Activated CD4-positive, CD25-positive, alpha-beta regulatory T cell (primary cell): ENCODE measurements around the gene ARL5C.
"Not testable (repeated sequence)": the region's sequence is repeated elsewhere in the genome, so short reads cannot be mapped to it uniquely, and the experiment has no call there.

Experiments
- DNase-seq, 4 experiments: peaks; one replicate each; lab custom pipeline; 2025; lab: John Stamatoyannopoulos, UW

The ARL5C gene

DNA sequence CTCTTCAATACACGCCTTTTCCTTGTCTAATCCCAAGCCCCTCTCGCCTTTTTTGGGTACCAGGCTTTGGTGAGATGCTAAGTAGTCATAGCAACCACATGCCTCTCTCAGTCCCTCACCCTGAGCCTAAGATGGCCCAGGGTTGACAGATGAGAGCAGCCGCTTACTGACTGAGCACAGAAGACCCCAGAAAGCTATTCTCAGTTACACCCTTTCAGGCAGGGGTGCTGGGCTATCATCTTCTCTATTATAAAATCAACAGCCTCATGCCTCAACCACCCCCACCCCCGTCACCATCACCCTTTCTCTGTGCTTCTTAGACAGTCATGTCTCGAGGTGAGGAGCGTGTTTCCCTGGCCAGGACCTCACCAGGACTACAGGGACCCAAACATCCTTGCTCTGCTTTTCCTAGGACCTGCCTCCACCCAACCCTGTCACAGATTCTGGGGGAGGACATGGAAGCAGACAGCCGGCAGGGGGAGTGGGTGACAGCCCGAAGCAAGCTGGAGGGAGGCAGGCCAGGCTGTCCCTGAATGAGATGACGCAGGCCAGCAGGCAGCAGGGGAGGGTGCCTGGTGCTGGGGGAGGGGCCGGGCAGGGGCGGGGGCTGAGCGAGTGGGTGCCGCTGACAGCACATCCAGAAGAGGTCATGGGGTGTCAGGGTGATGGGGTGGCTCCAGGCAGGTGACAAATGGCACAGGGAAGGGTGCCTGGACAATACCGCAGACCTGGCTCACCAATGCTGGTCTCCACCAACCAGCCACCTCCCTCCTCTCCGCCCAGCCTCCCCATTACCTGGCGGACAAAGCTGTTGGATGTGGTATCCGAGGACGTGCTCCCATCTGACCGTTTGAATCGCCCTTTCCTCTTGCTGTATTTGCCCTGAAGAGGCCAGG, 28.4 kb upstream of the ARL5C start:
- DNase-seq: no peak

DNA sequence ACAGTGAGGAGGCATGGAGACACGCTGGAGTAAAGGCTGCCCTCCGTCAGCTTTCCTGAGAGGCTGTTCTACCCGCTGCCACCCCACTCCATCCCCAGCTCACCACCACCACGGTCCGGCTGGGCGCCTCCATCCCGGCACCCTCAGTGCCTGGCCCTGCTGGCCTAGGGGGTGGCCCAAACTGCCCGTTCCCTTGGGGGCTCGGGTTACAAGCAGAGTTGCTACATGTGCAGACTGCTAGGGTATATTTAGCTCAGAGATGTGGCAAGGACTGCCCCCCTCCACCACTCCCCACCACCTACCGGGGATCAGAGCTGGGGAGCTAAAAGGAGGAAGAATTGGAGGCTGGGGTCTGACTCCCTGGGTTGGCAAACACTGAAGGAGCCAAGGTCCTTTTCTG, 27.4 kb upstream of the ARL5C start:
- DNase-seq: no peak

DNA sequence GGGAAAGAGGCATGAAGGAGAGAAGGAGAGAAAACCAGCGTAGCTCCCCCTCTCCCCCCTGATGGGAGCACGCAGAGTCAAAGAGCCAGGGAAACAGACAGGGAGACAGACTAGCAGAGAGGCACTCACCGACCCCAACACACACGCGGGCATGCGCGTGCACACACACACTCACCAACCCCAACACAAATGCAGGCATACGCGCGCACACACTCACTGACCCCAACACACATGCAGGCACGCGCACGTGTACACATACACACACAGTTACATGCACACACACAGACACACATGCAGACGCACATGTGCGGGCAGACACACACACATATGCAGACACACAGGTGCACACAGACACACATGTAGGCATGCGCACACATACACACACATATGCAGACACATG, 26.9 kb upstream of the ARL5C start:
- no peak for DNase-seq

DNA sequence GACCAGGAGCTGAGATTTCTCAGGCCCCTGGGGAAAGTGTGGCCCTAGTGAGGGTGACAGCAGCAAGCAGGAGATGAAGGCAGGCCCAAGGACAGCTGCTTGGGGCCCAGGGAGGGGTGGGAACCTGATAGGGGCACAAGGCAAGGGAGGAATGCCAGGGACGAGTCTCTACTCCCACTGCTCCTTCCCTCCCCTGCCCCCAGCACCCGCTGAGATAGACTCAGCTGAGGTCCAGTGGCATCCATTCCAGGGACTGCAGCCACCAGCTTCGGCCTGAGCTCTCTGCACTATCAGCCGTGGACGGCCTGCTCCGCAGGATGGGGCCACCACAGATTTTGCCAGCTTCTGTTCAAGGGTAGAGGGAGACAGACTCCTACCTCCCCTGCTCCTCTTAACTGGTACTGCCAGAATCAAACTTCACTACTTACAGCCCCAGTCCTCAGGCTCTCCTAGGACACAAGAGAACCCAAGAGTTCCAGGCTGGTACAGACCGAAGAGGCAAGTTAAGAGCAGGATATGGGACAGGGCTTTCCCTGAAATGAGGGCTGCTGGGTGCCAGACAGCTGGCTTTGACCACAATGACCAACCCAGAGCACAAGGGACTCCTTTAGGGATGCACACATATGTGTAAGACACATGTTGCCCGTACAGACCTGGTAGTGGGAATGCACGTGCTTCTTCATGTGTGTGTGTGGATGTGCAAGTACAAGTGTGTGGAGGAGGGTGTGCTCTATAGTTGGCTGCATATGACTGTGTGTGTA, 26.0 kb upstream of the ARL5C start:
- no peak for DNase-seq

DNA sequence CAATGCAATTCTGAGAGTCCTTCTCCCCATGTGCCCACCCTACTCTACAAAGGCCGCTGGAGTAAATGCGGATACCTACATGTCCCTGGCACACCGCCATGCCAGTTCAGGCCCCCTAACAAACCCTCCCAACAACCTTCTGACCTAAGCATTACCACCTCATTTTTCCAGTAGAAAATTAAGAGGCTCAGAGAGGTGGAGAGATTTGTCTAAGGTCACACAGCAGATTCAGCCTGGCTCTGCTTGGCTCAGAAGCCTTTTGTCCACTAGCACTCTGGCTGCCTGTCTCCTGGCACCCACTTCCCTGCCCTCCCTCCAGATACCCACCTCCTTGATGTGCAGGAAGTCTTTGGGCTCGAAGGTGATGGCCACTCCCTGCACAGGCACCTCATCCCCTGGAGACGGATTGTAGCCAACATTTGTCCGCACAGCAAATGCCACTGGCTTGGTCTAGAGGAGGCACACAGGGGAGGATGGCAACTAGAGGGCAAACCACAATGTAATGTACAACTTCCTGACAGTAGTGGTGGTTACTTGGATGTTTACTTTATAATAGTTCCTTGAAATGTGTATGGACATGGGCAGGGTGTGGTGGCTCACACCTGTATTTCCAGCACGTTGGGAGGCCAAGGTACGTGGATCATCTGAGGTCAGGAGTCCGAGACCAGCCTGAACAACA, 21.3 kb upstream of the ARL5C start:
- no peak for DNase-seq

DNA sequence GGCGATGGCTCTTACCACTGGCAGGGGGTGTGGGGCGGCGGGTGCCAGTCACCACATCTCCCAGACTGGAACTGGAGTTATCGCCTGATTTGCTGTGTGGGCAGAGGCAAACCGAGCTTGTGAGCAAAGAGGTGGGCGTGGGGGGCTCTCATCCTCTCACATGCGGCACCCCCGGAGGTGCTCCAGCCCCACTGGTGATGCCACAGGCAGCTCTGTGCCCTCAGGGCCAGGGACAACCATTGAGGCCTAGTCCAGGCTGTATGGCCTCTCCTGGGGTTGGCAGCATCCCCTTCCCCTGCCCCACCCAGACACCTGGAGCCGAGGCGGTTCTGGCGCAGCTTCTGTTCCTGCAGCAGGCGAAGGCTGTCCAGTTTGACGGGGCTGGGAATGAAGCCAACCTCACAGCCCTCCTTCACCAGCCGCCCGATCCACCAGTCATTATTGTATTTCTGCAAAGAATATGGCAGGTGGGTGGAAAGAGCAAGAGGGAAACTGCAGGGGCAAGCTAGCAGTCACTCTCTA, 20.6 kb upstream of the ARL5C start:
- DNase-seq: no peak

DNA sequence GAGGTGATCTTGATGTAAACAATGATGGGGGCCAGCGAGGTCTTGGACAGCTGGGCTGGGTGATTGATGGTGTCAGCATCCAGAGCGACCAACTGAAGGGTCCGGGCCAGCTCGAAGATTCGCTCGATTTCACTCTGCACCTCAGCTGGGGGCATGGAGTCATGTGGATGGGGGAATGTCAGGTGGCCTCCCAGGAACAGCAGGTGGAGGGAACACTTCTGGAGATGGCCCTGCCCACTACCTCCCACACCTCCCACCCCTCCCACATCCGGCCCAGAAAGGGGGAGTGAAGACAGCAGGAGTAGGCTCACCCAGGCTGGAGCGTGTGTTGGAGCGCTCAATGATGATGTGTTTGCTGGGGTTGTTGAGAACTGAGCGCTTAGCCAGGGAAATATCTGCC, 17.8 kb upstream of the ARL5C start:
- no peak for DNase-seq

DNA sequence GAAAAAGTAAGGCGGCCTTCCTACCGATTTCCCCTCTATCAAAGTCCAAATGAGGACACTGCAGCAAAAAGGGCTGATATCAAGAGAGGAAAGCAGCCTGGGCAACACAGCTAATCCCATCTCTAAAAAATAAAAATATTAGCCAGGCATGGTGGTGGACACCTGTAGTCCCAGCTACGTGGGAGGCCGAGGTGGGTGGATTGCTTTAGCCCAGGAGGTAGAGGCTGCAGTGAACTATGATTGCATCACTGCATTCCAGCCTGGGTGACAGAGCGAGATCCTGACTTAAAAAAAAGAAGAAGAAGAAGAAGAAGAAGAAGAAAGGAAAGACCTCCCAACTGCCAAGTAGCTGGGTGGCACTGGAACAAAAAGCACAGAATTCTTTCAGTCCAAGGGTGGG, 17.1 kb upstream of the ARL5C start:
- no peak for DNase-seq

DNA sequence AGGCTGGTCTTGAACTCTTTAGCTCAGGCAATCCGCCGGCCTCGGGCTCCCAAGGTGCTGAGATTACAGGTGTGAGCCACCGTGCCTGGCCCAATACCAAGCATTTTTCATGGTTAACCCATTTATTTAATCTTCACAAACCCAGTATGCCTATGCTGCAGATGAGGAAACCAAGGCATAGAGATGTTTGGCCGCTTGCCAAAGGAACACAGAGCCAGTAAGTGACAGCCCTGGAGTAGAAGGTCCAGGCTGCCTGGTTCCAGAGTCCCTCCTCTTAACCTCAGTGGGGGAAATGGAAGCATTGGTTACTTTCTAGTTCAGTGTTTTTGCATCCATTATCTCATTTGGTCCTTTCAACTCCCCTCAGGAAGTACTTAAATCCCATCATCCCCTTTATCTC, 15.3 kb upstream of the ARL5C start:
- DNase-seq: no peak

DNA sequence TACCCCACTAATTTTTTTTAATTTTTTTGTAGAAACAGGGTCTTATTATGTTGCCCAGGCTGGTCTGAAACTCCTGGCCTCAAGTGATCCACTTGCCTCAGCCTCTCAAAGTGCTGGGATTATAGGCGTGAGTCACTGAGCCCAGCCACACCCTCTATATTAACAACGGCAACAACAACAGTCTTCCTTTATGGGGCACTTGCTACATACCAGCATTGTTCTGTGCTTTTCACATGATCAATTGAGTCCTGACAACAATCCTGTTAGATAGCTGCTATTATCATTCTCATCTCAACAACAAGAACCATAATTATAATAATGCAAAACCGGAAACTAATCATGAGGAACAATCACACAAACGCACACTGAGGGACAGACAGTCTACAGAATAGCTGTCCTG, 12.6 kb upstream of the ARL5C start:
- DNase-seq: no peak

DNA sequence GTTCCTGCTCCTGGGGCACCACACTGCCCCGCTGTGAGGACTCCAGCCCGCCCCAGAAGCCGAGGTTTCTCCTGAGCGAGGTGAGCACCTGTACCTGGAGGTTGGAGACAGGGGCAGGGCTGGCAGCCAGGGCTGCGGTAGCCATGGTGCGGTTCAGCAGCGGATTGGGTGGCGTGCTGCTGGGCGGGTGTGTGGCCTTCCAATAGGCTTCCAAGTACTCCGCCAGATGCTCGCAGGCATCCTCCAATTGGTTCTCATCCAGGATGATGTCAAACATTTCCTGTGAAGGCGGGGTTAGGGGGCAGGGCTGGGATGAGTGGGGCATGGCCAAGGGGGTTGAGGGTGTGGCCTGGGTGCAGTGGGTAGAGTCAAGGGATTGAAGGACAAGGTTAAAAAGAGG, 11.3 kb upstream of the ARL5C start:
- no peak for DNase-seq

DNA sequence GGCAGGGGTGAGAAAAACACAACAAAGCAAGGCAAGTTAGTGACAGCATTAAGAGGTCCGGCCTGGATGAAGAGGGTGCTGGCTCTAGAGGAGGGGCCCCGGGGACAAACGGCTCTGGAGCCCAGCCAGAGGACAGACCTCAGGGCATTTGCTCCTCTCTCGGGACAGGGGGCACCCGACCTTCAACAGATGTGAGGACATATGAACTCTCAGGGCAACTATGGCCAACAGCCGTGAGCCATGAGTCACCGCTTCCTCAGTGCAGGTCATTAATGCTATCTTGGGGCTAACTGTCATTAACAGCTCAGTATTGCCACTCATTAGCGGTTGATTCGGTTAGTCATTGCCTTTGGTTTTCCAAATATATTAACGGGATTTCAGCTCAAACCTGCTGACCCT, 9.7 kb upstream of the ARL5C start:
- DNase-seq: no peak

DNA sequence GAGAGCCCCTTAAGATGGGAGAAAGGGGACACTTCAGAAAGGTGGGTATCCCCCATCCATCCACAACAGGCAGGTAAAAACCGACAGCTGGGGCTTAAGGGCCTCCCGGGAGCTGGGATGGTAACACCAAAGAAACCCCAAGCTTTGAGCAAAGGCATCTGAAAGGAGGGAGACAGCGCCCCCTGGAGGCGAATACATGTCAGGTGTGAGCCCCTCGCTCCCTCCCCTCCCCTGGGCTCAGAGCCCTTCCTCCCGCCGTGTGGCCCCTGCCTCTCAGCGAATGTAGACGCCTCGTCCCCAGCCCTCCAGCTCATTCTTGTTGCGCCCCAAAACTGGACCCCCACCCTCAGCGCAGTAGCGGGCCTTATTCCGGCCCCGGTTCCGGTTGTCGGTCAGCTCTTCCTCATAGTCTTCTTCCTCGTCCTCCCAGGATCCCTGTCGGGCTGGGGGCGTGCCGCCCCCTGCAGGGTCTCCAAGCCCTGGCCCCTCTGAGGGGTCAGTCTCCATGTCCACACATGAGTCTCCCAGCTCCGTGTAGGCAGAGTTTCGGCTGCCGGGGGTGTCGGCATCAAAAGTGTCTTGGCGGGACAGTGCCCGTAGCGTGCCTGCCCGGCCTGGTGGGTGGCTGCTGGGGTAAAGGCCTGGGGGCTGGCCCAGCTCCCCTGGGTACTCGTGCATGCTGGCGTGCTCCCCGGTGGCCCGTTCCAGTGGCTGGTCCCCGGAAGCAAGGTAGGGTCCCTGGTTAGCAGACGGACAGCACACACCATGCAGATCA, 9.1 kb upstream of the ARL5C start:
- peak; percentile 54 to 65 (median 60) for DNase-seq

DNA sequence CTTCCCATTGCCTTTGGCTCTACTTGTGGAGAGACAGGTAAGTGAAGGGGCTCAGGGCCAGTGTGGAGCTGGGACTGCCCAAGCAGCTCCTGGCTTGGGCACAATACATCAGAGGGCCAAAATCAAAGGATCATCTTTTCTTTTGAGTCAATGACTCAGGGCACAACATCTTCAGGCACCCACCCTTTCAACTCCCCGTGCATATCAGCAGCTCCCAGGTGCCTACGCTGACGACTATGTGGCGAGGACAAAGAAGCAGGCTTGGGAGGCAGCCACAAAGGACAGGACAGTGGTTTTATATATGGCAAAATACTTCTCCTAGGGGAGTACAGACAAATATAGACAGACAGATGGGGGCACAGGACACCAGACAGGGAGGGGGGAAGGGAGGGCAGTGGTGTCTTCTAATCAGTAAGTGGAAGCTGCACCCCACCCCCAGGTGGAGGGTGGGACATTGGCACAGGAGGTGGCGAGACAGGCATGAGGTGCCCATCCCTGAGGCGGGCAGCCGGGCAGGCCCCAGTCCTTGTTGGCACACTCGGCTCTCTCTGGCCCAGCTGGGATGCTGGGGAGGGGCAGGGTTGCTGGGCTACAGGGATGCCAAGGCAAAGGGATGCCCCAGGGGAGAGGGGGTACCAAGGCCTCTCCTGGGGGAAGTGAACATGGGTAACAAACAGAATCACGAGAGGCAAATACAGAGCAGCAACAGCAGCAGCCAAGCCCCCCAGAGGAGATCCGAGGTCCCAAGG, 7.7 kb upstream of the ARL5C start:
- DNase-seq: no peak

DNA sequence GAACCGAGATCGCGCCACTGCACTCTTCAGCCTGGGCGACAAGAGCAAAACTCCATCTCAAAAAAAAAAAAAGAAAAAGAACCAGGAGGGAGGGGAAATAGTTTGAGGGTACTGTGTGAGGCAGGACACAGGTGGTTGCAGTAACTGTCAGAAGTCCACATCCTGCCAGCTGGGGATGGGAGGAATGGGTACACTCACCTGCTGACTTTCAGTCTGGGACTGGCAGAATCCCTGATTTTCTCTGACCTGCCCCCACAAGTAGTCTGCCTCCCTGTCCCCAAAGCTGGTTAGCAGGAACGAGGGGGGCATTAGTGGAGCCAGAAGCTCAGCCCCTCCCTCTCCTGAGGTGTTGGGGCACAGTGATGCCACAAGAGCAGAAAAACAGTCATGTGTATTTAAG, 7.1 kb upstream of the ARL5C start:
- DNase-seq: no peak

DNA sequence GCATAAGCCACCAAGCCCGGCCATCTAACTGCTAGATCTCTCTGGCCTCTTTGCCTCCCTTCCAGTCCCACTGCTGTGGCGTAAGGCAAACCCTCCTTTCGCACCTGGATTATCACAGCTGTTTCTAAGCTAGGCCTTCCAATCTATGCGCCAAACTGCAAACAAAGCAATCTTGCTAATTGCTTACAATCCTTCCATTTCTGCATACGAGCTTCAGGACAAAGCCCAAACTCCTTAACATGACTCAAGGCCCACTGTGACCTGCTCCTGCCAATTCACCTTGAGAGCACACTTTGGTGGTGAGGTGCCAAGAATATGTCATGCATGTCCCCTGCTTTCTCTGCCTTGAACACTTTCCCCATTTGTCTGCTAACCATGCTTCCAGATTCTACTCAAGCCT, 6.0 kb upstream of the ARL5C start:
- no peak for DNase-seq

DNA sequence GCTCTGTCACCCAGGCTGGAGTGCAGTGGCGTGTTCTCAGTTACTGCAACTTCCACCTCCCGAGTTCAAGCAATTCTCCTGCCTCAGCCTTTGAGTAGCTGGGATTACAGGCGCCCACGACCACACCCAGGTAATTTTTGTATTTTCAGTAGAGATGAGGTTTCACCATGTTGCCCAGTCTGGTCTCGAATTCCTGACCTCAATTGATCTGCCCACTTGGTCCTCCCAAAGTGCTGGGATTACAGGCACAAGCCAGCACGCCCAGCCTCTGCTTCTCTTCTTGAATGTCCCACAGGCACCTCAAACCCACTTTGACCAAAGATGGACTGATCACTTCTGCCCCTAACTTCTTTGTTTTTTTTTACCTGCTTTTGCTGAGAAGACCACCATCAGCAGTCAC, 4.6 kb upstream of the ARL5C start:
- DNase-seq: no peak

DNA sequence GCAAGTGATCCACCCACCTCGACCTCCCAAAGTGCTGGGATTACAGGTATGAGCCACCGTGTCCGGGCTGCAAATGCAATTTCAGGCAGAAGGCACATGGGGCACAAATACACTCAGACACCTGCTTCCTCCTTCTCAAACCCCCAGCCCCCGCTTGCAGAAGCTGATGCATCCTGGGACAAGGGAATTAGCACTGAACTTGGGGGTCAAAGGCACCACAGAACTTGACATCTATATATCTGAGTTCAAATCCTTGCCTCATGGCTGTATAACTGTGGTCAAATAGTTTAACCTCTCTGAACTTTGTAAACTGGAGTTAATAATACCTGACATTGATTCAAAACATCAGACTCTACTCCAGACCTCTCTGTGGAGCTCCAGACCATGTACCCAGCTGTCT, 4.1 kb upstream of the ARL5C start:
- DNase-seq: no peak

DNA sequence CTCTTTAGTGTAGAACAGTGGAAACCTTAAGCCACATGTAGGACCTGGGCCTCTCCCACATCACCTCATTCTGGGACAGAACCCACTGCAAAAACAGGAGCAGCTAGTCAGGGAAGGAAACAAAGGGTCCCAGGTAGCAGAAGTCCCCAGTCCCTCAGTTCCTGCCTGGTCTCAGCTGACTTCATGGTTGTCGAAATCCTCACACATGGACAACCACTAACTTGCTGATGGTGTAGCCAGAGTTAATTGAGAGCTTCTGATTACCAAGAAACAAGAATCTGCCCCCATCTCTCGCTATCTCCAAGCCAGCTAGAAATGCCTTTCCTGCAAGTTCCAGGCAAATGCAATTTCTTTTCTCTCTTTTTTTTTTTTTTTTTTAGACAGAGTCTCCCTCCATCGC, 3.6 kb upstream of the ARL5C start:
- no peak for DNase-seq

DNA sequence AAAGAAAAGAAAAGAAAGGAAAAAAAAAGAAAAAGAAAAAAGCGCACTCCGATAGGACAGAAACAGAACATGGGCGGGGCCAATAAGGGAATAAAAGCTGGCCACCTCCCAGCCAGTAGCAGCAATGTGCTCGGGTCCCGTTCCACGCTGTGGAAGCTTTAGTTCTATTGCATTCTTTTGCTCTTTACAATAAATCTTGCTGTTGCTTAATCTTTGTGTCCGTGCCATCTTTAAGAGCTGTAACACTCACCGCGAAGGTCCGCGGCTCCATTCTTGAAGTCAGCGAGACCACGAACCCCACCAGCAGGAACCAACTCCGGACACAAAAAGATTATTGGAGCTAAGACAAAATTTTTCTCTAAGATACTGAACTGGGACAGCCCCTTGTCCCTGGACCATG, 3.1 kb upstream of the ARL5C start:
- no peak for DNase-seq

DNA sequence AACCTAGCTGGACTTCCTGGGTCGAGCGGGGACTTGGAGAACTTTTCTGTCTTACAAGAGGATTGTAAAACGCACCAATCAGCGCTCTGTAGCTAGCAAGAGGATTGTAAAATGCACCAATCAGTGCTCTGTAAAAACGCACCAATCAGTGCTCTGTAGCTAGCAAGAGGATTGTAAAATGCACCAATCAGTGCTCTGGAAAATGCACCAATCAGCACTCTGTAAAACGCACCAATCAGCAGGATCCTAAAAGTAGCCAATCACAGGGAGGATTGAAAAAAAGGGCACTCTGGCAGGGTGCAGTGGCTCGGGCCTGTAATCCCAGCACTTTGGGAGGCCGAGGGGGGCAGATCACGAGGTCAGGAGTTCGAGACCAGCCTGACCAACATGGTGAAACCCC, 2.5 kb upstream of the ARL5C start:
- DNase-seq: not testable (repeated sequence)
